Left colon (tissue), 2 donors: ENCODE data around the gene FRMD4A. TPM values are rescaled to one million over a fixed set of nuclear protein-coding genes. Genes with fewer than 3 reads are reported as not detected.
A peak's percentile ranks its signal among the peaks of the same experiment; 100 is the strongest.
"Not testable (repeated sequence)": the region's sequence is repeated elsewhere in the genome, so short reads cannot be mapped to it uniquely, and the experiment has no call there.

ENCODE experiments used
- ATAC-seq: fragments of 200-7000 bp; cut with Tn5 transposase; one replicate; pipeline ENCODE4 v1.9.1; 2020; ENCODE audit warnings: mild to moderate bottlenecking, moderate library complexity
- DNase-seq, 2 donors: peaks; one replicate each; pipeline ENCODE4 v3.0.0-alpha.2; 2020
- intact Hi-C, 2 donors: fragments of 100-400 bp; cut with DNase I in 1 of 2; cut with micrococcal nuclease in 1 of 2; formaldehyde crosslinking; loops; one replicate each; pipeline versions ENCODE4 v1.11.2 to v1.14.0; 2022; cut with DNase I, micrococcal nuclease
- total RNA-seq, 2 donors: library from RNA; stranded (reverse); fragmentation: NEBNext Ultra II Directional; extraction: Animal tissue kit (Norgen Biotek cat#: 25700); gene quantifications; one replicate each; pipeline ENCODE4 v1.2.1, GENCODE V29; 2021
- donor health status: DM: no; HTN: no; CAD: no.
- donor health status: DM: yes; HTN: yes; CAD: no.

FRMD4A gene
- total RNA-seq, 2 donors from 2014 or later, result 5.1 to 11.2 TPM

GRCh38 chr10:13839430-13839990, 491.2 kb downstream of the FRMD4A start:
- DNase-seq (no peak), ATAC-seq (no peak)
- intact Hi-C loops, result no loop called here

- DNase-seq (no peak), ATAC-seq (no peak)
- intact Hi-C loops, result no loop called here
Observed at GRCh38 chr10:13839030-13839429, 491.7 kb downstream of the FRMD4A start.

DNA sequence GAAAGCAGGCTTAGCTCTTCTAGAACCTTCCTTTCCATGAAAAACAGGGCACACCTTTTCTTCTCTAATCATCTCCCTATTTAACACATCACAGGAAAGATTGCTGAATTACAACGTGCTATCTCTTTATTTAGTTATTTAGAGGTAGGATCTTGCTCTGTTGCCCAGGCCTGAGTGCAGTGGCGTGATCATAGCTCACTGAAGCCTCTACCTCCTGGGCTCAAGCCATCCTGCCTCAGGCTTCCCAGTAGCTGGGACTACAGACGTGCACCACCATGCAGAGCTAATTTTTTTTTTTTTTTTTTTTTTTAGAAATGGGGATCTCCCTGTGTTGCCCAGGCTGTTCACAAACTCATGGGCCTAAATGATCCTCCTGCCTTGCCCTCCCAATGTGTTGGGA, 492.8 kb downstream of the FRMD4A start:
- DNase-seq (no peak), ATAC-seq (no peak)
- intact Hi-C loops, result no loop called here

DNA sequence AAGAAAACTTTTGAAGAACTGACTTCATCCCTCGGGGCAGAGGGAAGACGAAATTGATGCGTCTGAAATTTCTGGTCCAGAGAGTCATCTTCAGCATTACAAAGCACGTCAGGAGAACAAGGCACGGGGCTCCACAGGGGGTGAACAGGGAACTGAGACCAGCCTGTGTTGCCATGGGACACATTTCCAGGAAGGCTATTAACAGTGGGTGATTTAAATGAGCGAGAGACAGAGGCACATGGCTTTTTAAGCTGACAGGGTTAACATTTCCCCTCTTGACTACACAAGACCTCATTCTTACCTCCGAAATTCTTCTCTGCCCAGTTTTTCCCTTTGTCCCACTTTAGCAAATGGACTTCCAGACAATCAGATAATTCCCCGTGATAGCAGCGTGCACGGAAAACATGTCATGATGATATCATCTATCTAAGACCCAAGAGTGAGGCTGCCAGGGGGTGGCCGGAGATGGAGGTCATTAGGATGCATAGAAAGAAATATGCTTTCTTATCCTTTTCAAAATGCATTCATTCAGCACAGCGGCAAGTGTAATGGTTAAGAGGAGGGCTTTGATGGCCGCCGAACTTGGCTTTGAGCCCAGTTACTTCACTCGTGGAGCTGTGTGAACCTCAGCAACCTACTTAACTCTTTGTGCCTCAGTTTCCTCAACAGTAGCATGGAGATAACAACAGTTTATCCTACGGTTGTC, 496.0 kb downstream of the FRMD4A start:
- peak; percentile 14 to 35 for DNase-seq
- intact Hi-C loops, result no loop called here
- no peak for ATAC-seq

- intact Hi-C loops, result no loop called here
- DNase-seq (no peak), ATAC-seq (no peak)
Observed at GRCh38 chr10:13831711-13832141, 499.0 kb downstream of the FRMD4A start.

- intact Hi-C loops, result no loop called here
- no peak for DNase-seq
- ATAC-seq, result no peak
Observed at GRCh38 chr10:13830385-13830784, 500.3 kb downstream of the FRMD4A start.

DNA sequence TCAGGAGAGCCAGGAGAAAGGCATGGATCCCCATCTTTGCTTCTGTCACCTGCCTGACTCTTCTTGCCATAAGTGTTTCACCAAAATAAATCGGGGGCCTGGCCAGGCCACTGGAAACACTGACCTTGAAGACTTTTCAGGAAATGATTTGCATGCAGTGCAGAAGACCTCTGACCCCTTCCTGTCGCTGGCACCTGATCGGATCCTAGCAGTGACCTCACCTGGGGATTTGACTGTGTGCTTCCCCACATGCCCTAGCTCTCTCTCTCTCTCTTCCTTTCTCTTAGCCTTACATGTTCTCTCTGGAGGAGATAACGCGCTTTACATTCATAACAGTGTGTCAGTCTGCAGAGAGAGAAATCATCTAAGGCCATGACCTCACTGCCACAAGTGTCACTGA, 500.9 kb downstream of the FRMD4A start:
- intact Hi-C loops, result no loop called here
- ATAC-seq, result no peak
- no peak for DNase-seq

- intact Hi-C loops, DNase-seq, ATAC-seq: not testable (repeated sequence)
Observed at GRCh38 chr10:13828284-13828683, 502.4 kb downstream of the FRMD4A start.

GRCh38 chr10:13827076-13827797, 503.5 kb downstream of the FRMD4A start:
- ATAC-seq, result no peak
- intact Hi-C loops, result no loop called here
- no peak for DNase-seq

DNA sequence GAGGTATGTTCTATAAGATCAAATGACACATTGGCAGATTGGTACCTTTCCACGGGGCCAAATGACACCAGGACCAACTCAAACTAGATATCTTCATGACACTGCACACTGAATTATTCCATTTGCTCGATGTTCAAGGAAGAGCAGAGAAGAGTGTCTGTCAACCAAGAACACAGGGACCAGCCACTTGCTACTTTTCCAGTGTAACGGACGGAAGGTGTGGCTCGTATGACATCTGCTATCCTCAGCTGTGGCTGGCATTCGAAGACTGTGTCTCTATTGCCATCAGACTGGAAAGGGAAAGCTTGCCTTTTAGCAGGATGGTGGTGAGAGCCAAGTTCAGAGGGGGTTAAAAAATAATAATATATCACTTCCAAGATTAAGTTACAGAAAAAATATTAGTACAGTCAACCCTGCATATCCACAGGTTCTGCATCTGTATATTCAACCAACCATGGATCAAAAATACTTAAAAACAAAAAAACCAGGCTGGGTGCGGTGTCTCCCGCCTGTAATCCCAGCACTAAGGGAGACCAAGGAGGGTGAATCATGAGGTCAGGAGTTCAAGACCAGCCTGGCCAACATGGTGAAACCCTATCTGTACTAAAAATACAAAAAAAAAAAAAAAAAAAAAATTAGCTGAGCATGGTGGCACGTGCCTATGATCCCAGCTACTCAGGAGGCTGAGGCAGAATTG, 506.9 kb downstream of the FRMD4A start:
- DNase-seq, result no peak
- ATAC-seq, result no peak
- intact Hi-C loops, result no loop called here

GRCh38 chr10:13823096-13823708, 507.5 kb downstream of the FRMD4A start:
- DNase-seq (no peak), ATAC-seq (no peak)
- intact Hi-C loops, result no loop called here

- DNase-seq (no peak), ATAC-seq (no peak)
- intact Hi-C loops, result no loop called here
Observed at GRCh38 chr10:13822490-13822889, 508.2 kb downstream of the FRMD4A start.

DNA sequence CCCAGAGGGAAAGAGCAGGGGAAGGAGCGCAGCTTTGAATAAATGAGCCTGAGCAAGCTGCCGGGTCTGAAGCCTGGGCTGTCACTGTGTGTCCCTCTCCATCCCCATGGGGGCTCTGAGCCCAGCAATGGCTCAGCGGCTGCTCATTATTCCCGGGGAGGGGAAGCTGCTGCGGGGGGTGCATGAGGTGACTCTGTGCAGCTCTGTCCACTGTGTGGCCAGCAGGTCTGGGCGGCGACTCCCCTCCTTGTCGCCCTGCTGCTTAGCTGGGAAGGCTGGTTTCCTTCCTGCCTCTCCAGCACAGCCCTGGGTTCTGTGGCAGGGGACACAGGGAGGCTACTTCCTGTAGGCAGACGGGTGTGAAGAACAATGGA, 509.8 kb downstream of the FRMD4A start:
- ATAC-seq (no peak), DNase-seq (no peak)
- intact Hi-C loops, result no loop called here

- ATAC-seq (no peak), DNase-seq (no peak)
- intact Hi-C loops, result no loop called here
Observed at GRCh38 chr10:13820119-13820963, 510.4 kb downstream of the FRMD4A start.

GRCh38 chr10:13816195-13816925, 514.4 kb downstream of the FRMD4A start:
- intact Hi-C loops, result no loop called here
- DNase-seq (peak; percentile 63 to 71), ATAC-seq (peak; percentile 65)

DNA sequence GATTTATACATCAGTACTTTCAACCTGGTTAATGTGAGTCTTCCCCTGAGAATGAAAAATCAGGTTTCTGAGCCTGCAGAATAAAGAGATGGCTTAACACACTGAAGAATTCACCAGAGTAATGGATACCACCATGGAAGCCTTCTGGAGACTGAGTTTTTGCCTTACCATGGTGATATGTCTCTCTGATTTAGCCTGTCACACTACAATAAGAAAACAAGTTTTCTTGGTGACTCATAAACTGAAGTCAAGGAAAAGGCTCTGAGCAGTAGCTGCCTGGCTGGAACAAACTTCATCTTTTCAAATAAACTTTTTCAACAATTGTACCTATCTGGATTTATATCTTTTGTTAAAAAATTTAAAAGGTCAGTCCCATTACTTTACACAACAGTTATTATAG, 515.0 kb downstream of the FRMD4A start:
- no peak for DNase-seq
- intact Hi-C loops, result no loop called here
- ATAC-seq, result no peak

GRCh38 chr10:13813550-13813949, 517.2 kb downstream of the FRMD4A start:
- no peak for DNase-seq
- intact Hi-C loops, result no loop called here
- ATAC-seq, result no peak

GRCh38 chr10:13812804-13813203, 517.9 kb downstream of the FRMD4A start:
- no peak for DNase-seq
- ATAC-seq, result no peak
- intact Hi-C loops, result no loop called here
